H1 (cell line): ENCODE results near the gene ABHD16B. TPM values are rescaled to one million over a fixed set of nuclear protein-coding genes. Genes with fewer than 3 reads are reported as not detected.

Experiments
- ASH2L ChIP-seq: fragments of 200-600, 300-600 bp; sonication (generic); IDR thresholded peaks from one replicate; pipeline ENCODE4 v1.7.1; 2017; ENCODE audit warnings: low read length
- BACH1 ChIP-seq: IDR thresholded peaks from 2 replicates; pipeline ENCODE4 v1.6.1; 2012; ENCODE audit warnings: low read length, improper control_type of control experiment
- BRCA1 ChIP-seq: IDR thresholded peaks from 2 replicates; pipeline ENCODE4 v1.6.1; 2012; ENCODE audit warnings: low read depth, low read length, improper control_type of control experiment
- CBX8 ChIP-seq: fragments of 300-800, 300-1000 bp; sonication (generic); IDR thresholded peaks from 2 replicates; pipeline ENCODE4 v1.7.1; 2016; ENCODE audit warnings: low read depth, low read length, borderline replicate concordance
- CEBPB ChIP-seq: IDR thresholded peaks from 2 replicates; pipeline ENCODE4 v1.6.1; 2012; ENCODE audit warnings: low read depth, low read length
- E2F6 ChIP-seq: IDR thresholded peaks from 2 replicates; pipeline ENCODE4 v1.6.1; 2012; ENCODE audit warnings: inconsistent platforms
- EZH2 ChIP-seq: fragments of 200-600 bp; sonication (generic); IDR thresholded peaks from 2 replicates; pipeline ENCODE4 v1.7.1; 2012; ENCODE audit warnings: low read depth, mild to moderate bottlenecking, moderate library complexity, low read length, inconsistent platforms; ENCODE audit not compliant: severe bottlenecking
- HDAC2 ChIP-seq, 2 experiments: fragments of 300-600 bp in 1 of 2; sonication (generic) in 1 of 2; IDR thresholded peaks; 2 replicates each; pipeline ENCODE4 v1.6.1; 2011 to 2012; ENCODE audit warnings: low read depth in 2 of 2, low read length in 2 of 2, mild to moderate bottlenecking in 2 of 2, moderate library complexity in 2 of 2, borderline replicate concordance in 1 of 2, inconsistent platforms in 1 of 2
- KDM1A ChIP-seq: fragments of 200-600, 300-600 bp; sonication (generic); IDR thresholded peaks from 2 replicates; pipeline ENCODE4 v1.7.1; 2016; ENCODE audit warnings: mild to moderate bottlenecking, low read length, borderline replicate concordance
- KDM4A ChIP-seq: IDR thresholded peaks from one replicate; pipeline ENCODE4 v1.7.1; 2012; ENCODE audit warnings: low read depth, mild to moderate bottlenecking, moderate library complexity, low read length, inconsistent platforms; ENCODE audit not compliant: severe bottlenecking
- KDM5A ChIP-seq: fragments of 200-600 bp; IDR thresholded peaks from 2 replicates; pipeline ENCODE4 v1.7.1; 2012; ENCODE audit warnings: mild to moderate bottlenecking, low read length, inconsistent platforms, mixed read lengths
- MAX ChIP-seq: IDR thresholded peaks from 2 replicates; pipeline ENCODE4 v1.6.1; 2012; ENCODE audit warnings: inconsistent platforms
- NRF1 ChIP-seq: IDR thresholded peaks from 2 replicates; pipeline ENCODE4 v1.6.1; 2011; ENCODE audit warnings: mild to moderate bottlenecking, low read depth, low read length, improper control_type of control experiment
- PHF8 ChIP-seq: fragments of 200-600 bp; sonication (generic); conservative IDR thresholded peaks from 2 replicates; pipeline ENCODE4 v1.7.1; 2012; ENCODE audit warnings: low read depth, mild to moderate bottlenecking, inconsistent platforms, low read length, moderate library complexity
- POLR2AphosphoS5 ChIP-seq: IDR thresholded peaks from 2 replicates; pipeline ENCODE4 v1.6.1; 2011; ENCODE audit warnings: low read depth, low read length
- POU5F1 ChIP-seq: IDR thresholded peaks from 2 replicates; pipeline ENCODE4 v1.6.1; 2011; ENCODE audit warnings: low read depth, mild to moderate bottlenecking, low read length, moderate library complexity
- RFX5 ChIP-seq: IDR thresholded peaks from 2 replicates; pipeline ENCODE4 v1.6.1; 2011; ENCODE audit warnings: low read depth, low read length, improper control_type of control experiment, borderline replicate concordance
- SAP30 ChIP-seq: fragments of 300-600 bp; sonication (generic); IDR thresholded peaks from 2 replicates; pipeline ENCODE4 v1.7.1; 2012; ENCODE audit warnings: low read length, moderate library complexity, mild to moderate bottlenecking, inconsistent platforms; ENCODE audit not compliant: insufficient read depth, insufficient replicate concordance
- SIRT6 ChIP-seq: IDR thresholded peaks from one replicate; pipeline ENCODE4 v1.7.1; 2012; ENCODE audit warnings: low read length, inconsistent platforms
- SP1 ChIP-seq: IDR thresholded peaks from 2 replicates; pipeline ENCODE4 v1.6.1; 2011; ENCODE audit warnings: low read depth, low read length
- SUZ12 ChIP-seq: fragments of 200-600 bp; sonication (generic); IDR thresholded peaks from 2 replicates; pipeline ENCODE4 v1.6.1; 2012; ENCODE audit warnings: mild to moderate bottlenecking, inconsistent platforms, low read length, moderate library complexity, mixed read lengths
- TBP ChIP-seq: IDR thresholded peaks from 2 replicates; pipeline ENCODE4 v1.6.1; 2011; ENCODE audit warnings: low read depth, low read length, improper control_type of control experiment
- TCF12 ChIP-seq: IDR thresholded peaks from 2 replicates; pipeline ENCODE4 v1.6.1; 2011; ENCODE audit warnings: low read depth, mild to moderate bottlenecking, low read length
- ZNF274 ChIP-seq: IDR thresholded peaks from 2 replicates; pipeline ENCODE4 v1.7.0; 2012; ENCODE audit warnings: low read length, borderline replicate concordance; ENCODE audit errors: extremely low read depth
- polyA plus RNA-seq, 7 experiments: library from polyadenylated mRNA; depleted of rRNA in 3 of 7; stranded (reverse) in 5 of 7; unstranded in 2 of 7; fragments of >200 nt in 5 of 7; fragments of 200-250 nt in 2 of 7; gene quantifications; 1 replicate in 5 of 7; 2 replicates in 1 of 7; 4 replicates in 1 of 7; pipeline versions ENCODE4 v1.2.1 to v1.2.3, GENCODE V29; 2011 to 2013; ENCODE audit warnings: missing spikeins in 2 of 7, mixed read lengths in 2 of 7
- total RNA-seq: library from RNA; stranded (reverse); fragmentation: NEBNext Ultra II Directional; extraction: Animal tissue kit (Norgen Biotek cat#: 25700); gene quantifications from 2 replicates; pipeline ENCODE4 v1.2.1, GENCODE V29; 2021

ABHD16B gene
- total and polyA plus RNA-seq, 2 of the 8 experiments (the other 6 are each of a cell fraction or from before 2014, with no cell fraction given), result not detected

- TF ChIP-seq EZH2, result no peak
- TF ChIP-seq TBP, result no peak
- no peak for TF ChIP-seq KDM5A
- TF ChIP-seq HDAC2 (IDR thresholded peaks at IDR 0.05; ENCODE audit: borderline replicate concordance in 1 of 2, low read depth in 2 of 2, low read length in 2 of 2), result peak; percentile 75 to 99; a peak in 2 of 4 replicates
- TF ChIP-seq PHF8, result 0 out of 2 replicates have a peak, but pooled peaks have one; percentile 39
- peak; percentile 87 for TF ChIP-seq NRF1
- TF ChIP-seq ASH2L, result peak; percentile 56
- no peak for TF ChIP-seq ZNF274
- no peak for TF ChIP-seq CBX8
- no peak for TF ChIP-seq KDM1A
- peak; percentile 42; the same call in 1 of the 2 replicates for TF ChIP-seq E2F6
- no peak for TF ChIP-seq RFX5
- TF ChIP-seq POLR2AphosphoS5, result no peak; the same call in 1 of the 2 replicates
- peak; percentile 72 for TF ChIP-seq MAX
- no peak for TF ChIP-seq POU5F1
- peak; percentile 80 for TF ChIP-seq KDM4A
- no peak for TF ChIP-seq SIRT6
- TF ChIP-seq SAP30, result no peak
- peak; percentile 98 for TF ChIP-seq BACH1
- TF ChIP-seq TCF12, result no peak
- peak; percentile 63; the same call in 1 of the 2 replicates for TF ChIP-seq SUZ12
- TF ChIP-seq BRCA1, result no peak
- peak; percentile 75 for TF ChIP-seq SP1
- no peak for TF ChIP-seq CEBPB
Observed at GRCh38 chr20:63894358-63895201, 33.3 kb downstream of the ABHD16B start, which contains the start of gene DNAJC5 (continued).
